Right renal cortex interstitium (tissue), 3 donors: ENCODE measurements around the gene PRKD2. TPM values are rescaled to one million over a fixed set of nuclear protein-coding genes. Genes with fewer than 3 reads are reported as not detected.
A peak's percentile ranks its signal among the peaks of the same experiment; 100 is the strongest.

ENCODE experiments used
- DNase-seq, 3 donors: peaks; one replicate each; pipeline ENCODE4 v3.0.0-alpha.2; 2013; ENCODE audit warnings: low read depth in 3 of 3, low spot score in 2 of 3
- polyA plus RNA-seq, 3 donors: library from polyadenylated mRNA; unstranded; fragments of 120-200 nt; gene quantifications; one replicate each; pipeline ENCODE4 v1.2.1, GENCODE V29; 2013; ENCODE audit not compliant: insufficient read length in 3 of 3

PRKD2 gene
- polyA plus RNA-seq, 3 donors: 30.4 to 34.1 (median 33.7) TPM

GRCh38 chr19:46670813-46671212 is 46.1 kb downstream of the PRKD2 start:
- DNase-seq: no peak

GRCh38 chr19:46668662-46669061 is 48.3 kb downstream of the PRKD2 start:
- no peak for DNase-seq

GRCh38 chr19:46665072-46665471 is 51.8 kb downstream of the PRKD2 start:
- no peak for DNase-seq

GRCh38 chr19:46661735-46662592 is 55.0 kb downstream of the PRKD2 start:
- peak; percentile 47 to 68 (median 57) for DNase-seq

GRCh38 chr19:46661020-46661731 is 55.7 kb downstream of the PRKD2 start, which contains the start of gene DACT3:
Gene DACT3 (minus strand): TSS chr19:46661182. CDS start chr19:46661064, 118 bp downstream.
- peak; percentile 96 to 99 (median 99) for DNase-seq

- DNase-seq: no peak
Measured at GRCh38 chr19:46660551-46661019, 56.3 kb downstream of the PRKD2 start.

- DNase-seq: peak in 1 of 3 donors; percentile 55
Measured at GRCh38 chr19:46660008-46660517, 56.9 kb downstream of the PRKD2 start.

- peak in 2 of 3 donors; percentile 41 to 44 for DNase-seq
Measured at GRCh38 chr19:46659151-46660007, 57.5 kb downstream of the PRKD2 start.

- DNase-seq: no peak
Measured at GRCh38 chr19:46656541-46656940, 60.4 kb downstream of the PRKD2 start.

- no peak for DNase-seq
Measured at GRCh38 chr19:46654621-46655152, 62.2 kb downstream of the PRKD2 start.

- DNase-seq: no peak
Measured at GRCh38 chr19:46650445-46650844, 66.5 kb downstream of the PRKD2 start.

- no peak for DNase-seq
Measured at GRCh38 chr19:46648961-46649960, 67.7 kb downstream of the PRKD2 start.

GRCh38 chr19:46648060-46648960 is 68.6 kb downstream of the PRKD2 start:
- DNase-seq: no peak

GRCh38 chr19:46646402-46646801 is 70.5 kb downstream of the PRKD2 start:
- no peak for DNase-seq

GRCh38 chr19:46644720-46645119 is 72.2 kb downstream of the PRKD2 start:
- DNase-seq: no peak

- DNase-seq: no peak
Measured at GRCh38 chr19:46640656-46641055, 76.3 kb downstream of the PRKD2 start.

GRCh38 chr19:46639358-46640182 is 77.3 kb downstream of the PRKD2 start:
- DNase-seq: peak; percentile 74 to 76 (median 75)
